ENCODE data around the gene DNAH3. TPM values are rescaled to one million over a fixed set of nuclear protein-coding genes. Genes with fewer than 3 reads are reported as not detected.

Gene DNAH3
- total RNA-seq, 1 experiment from 2014 or later, result 0.24 TPM

GRCh38 chr16:21197621-21198020, 47.0 kb upstream of the DNAH3 start:
- Histone ChIP-seq H2BK20ac (ENCODE audit: low read depth, low read length, poor library complexity, severe bottlenecking) (no peak overlapping the region), H3K23me2 (ENCODE audit: insufficient read length, low read depth, low read length, poor library complexity, severe bottlenecking) (no peaks in the 10 kb centered on the region), H4K20me1 (ENCODE audit: control insufficient read depth, insufficient read depth, insufficient read length) (no peaks in the 10 kb centered on the region), H3K27ac (ENCODE audit: insufficient read length, low read depth, low read length) (no peak overlapping the region), H4K5ac (ENCODE audit: insufficient read length, low read depth, low read length) (no peak overlapping the region), H3K9me3 (ENCODE audit: control insufficient read depth, low read depth, low read length) (no peaks in the 10 kb centered on the region), H2BK120ac (ENCODE audit: low read depth, low read length, poor library complexity, severe bottlenecking) (no peak overlapping the region), H2BK12ac (ENCODE audit: insufficient read length, low read depth, low read length) (no peak overlapping the region), H4K91ac (ENCODE audit: insufficient read length, low read depth, low read length) (no peak overlapping the region), H3T11ph (ENCODE audit: low read length) (no peak overlapping the region), H2AFZ (ENCODE audit: low read length) (no peak overlapping the region), H2AK5ac (ENCODE audit: insufficient read length, low read length) (no peak overlapping the region), H3K23ac (ENCODE audit: insufficient read length, low read depth, low read length) (no peak overlapping the region), H3K4me2 (ENCODE audit: insufficient read depth, insufficient read length, low read length) (no peak overlapping the region), H3K56ac (ENCODE audit: insufficient read length, low read depth, low read length) (no peak overlapping the region), H2BK5ac (ENCODE audit: insufficient read length, low read length) (no peak overlapping the region), H3K18ac (ENCODE audit: insufficient read length, low read depth, low read length) (no peak overlapping the region), H2BK15ac (ENCODE audit: low read depth, low read length) (no peak overlapping the region), H3K14ac (ENCODE audit: insufficient read depth, low read length) (no peak overlapping the region), H4K8ac (replicated peaks; ENCODE audit: insufficient read length, low read depth, low read length) (no peak overlapping the region), H3K79me1 (ENCODE audit: insufficient read depth, low read depth, low read length, poor library complexity, severe bottlenecking) (no peaks in the 10 kb centered on the region), H3K4me1 (ENCODE audit: insufficient read depth, low read length) (no peaks in the 10 kb centered on the region), H3K79me2 (ENCODE audit: insufficient read depth, low read length) (no peaks in the 10 kb centered on the region), H3K9ac (ENCODE audit: extremely low read depth, insufficient read length, low read length) (no peak overlapping the region), H3K4ac (ENCODE audit: low read depth, low read length) (no peak overlapping the region), H3K27me3 (ENCODE audit: insufficient read depth, low read length) (no peaks in the 10 kb centered on the region)
- H3K4me1 Mint-ChIP-seq, result peaks cover 0 to 3% of the 10 kb centered on the region in 2 experiments; a peak in 1 of 4 replicates
- no peaks in the 10 kb centered on the region for H3K36me3 Mint-ChIP-seq (ENCODE audit: insufficient read depth in 1 of 3, low read depth in 3 of 3)
- DNase-seq, result no peak
- H3K4me3 Mint-ChIP-seq, result no peak overlapping the region
- no peak overlapping the region for H3K27ac Mint-ChIP-seq
- peaks cover 3% of the 10 kb centered on the region for H3K27me3 Mint-ChIP-seq (ENCODE audit: low read depth)
- no peak for TF ChIP-seq CTCF (conservative IDR thresholded peaks at IDR 0.05)
- no peaks in the 10 kb centered on the region for H3K9me3 Mint-ChIP-seq
- no CpG with 5 or more reads among the region's 3 CpGs for WGBS (ENCODE audit: extremely low coverage, insufficient read length, low lambda C conversion rate)

Data from H9 (cell line).